NCI-H446 treated with DMSO at 0.1 percent for 48 hours (cell line): ENCODE measurements around the gene XPNPEP2.

Experiments used
- DNase-seq: peaks from one replicate; lab custom pipeline; 2025; lab: John Stamatoyannopoulos, UW

Gene XPNPEP2

GRCh38 chrX:129800186-129800585, 61.4 kb downstream of the XPNPEP2 start:
- no peak for DNase-seq

DNA sequence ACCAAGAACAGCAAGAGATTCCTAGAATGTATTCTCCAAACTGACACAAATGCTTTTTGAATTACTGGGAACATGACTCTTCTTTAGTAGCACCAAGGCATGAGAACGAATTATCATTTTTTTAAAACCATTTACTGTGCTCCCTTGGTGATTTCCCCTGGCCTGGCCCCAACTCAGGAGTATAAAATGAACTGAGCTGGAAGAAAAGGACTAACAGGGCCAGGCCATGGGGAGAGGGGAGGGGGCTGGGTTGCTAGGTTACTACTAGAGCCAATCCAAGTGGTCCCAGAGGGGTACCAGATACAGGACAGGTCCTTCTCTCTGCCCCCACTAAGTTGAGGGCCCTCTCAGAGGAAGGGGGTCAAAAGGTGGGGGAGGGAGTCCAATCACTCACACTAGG, 64.1 kb downstream of the XPNPEP2 start:
- no peak for DNase-seq

DNA sequence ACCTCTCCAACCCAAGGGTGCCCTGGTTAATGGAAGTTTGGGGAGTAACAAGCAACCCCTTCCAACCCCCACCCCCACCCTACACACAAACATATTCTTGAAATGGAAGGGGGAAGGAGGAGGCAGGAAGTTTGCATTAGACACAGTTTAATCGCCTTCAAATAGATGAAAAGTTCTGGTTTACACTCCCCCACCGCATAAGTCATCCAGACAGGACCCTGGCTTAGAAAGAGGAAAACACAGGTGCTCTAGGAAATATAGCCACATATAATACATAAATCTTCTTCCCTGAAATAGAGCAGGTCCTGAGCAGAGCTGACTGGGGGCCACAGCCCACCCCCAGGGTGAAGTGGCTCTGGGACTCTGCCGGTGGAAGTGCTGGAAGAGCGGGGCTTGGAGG, 66.0 kb downstream of the XPNPEP2 start:
- DNase-seq = no peak

- DNase-seq = no peak
Observed at GRCh38 chrX:129808158-129808828, 69.5 kb downstream of the XPNPEP2 start.

DNA sequence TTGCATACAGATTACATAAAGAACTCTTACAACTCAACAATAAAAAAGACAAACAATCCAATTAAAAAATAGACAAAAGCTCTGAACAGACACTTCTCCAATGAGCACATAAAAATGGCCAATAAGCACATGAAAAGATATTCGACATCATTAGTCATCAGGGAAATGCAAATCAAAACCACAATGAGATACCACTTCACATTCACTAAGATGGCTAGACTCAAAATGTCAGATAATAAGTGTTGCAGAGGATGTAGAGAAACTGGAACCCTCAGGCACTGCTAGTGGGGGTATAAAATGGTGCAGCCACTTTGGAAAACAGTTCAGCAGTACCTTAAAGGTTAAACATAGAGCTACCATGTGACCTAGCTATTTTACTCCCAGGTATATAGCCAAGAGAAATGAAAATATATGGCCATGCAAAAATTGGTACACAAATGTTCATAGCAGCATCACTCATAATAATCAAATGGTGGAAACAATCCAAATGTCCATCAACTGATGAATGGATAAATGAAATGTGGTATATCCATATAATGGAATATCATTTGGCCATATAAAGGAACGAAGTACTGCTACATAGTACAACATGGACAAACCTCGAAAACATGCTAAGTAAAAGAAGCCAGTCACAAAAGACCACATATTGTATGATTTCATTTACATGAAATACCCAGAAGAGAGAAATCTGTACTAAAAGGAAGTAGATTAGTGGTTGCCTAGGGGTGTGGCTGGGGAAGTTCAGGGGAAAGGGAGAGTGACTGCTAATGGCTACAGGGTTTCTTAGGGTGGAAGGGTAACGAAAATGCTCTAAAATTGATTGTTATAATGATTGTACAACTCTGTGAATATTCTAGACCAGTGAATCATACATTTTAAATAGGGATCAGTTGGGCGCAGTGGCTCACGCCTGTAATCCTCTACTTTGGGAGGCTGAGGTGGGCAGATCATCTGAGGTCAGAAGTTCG, 70.3 kb downstream of the XPNPEP2 start:
- DNase-seq = no peak

DNA sequence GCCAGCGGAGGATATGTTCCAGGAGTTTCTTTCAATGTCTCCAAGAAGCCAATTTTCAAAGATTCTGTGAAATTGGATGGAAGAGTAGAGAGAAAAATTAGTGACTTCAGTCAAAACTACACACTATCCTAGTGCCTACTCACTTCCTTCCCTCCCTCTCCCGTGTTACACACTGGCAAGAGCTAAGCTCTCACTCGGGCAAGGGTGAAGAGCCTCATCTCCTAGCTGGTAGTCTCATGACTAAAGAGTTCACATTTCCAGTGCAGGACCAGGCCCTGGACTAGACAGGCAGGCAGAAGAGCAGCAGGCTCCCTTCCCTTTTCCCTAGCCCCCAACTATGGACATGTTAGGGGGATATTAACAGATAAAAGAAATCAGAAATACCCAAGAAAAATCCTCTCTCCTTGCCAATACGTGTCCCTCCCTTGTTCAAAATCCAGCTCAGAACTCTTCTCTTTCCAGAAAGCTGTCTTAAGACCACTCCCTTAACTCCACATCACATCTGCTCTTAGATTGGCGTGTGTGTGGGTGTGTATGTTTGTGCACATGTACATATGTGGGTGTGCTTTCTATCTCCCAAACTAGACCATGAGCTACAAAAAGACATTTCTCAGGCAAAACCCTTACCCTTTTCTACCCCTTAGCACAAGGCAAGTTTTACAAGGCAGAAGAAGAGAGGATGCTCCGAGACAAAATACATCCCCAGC, 75.0 kb downstream of the XPNPEP2 start:
- no peak for DNase-seq

- no peak for DNase-seq
Observed at GRCh38 chrX:129818123-129818522, 79.3 kb downstream of the XPNPEP2 start.
